GM18907 (cell line): ENCODE measurements around the gene INVS.
"Not testable (repeated sequence)": the region's sequence is repeated elsewhere in the genome, so short reads cannot be mapped to it uniquely, and the experiment has no call there.

Source experiments
- ATAC-seq: cut with Tn5 transposase; IDR thresholded peaks from one replicate; pipeline ENCODE4 v1.9.1; 2021; ENCODE audit warnings: mild to moderate bottlenecking, moderate library complexity; ENCODE audit not compliant: unreplicated experiment

Gene INVS

DNA sequence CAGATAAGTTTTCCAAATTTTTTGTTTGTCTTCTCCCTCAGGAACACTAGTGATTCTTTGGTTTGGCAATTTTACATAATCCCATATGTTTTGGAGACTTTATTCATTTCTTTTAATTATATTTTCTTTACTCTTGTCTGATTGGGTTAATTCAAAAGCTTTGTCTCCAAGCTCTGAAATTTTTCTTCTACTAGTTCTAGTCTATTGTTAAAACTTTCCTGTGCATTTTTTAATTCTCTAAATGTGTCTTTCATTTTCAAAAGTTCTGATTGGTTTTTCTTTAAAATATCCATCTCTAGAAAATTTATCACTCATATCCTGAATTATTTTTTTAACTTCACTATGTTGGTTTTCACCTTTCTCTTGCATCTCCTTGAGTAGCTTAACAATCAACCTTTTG is 92.2 kb downstream of the INVS start:
- ATAC-seq: no peak

GRCh38 chr9:100193078-100193477 is 94.0 kb downstream of the INVS start:
- ATAC-seq: no peak

DNA sequence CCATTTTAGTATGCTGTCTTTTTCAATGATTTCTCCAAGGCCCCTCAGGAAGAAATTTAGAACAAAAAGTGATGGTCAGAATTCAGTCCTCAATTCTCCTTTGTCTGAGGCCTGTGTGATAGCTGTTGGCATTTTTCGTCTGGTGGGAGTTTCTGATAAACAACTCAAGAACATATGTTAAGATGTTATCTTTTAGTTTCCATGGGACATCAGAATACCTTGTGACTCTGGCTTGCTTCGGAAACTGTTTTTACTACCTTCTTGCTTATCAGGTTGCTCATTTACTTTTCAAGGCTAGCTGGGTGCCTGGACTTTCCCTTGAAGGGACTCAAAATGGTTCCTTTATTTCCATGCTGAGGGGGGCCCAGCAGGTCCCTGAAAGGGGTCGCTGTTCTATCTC is 97.2 kb downstream of the INVS start:
- ATAC-seq: no peak

DNA sequence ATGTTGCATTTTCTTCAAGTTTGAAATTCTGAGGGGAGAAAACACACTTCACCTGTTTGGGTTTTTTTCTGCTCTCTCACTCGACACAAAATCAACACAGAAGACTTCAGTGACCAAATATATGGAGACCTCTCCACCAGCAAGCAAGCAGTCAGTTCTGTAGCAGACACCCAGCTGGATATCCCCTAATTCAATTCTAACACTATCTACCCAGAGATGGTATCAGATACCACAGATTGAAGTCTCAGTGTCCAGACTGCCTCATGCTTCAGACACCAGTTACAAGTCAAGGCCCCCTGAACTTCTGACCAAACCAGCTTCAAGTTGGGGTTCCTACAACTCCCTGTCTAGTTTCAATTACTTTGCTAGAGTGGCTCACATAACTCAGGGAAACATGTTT is 97.8 kb downstream of the INVS start:
- ATAC-seq: no peak

DNA sequence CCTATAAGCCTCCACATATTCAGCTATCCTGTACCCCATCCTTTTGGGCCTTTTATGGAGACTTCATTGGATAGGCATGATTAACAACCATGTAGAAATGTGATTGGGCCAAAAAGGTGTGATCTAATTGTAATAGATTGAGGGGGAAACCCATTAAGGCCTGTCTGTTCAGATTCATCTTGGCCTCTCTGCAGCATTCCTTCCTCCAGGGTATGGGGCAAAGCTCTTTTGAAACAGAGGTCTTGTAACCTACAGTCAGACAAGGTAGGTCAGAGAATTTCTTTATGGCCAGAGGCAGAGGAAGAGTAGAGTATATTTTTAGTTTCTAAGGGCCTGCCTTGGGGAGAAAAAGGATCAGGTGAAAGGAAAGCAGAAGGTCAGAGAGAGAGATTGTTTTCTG is 98.5 kb downstream of the INVS start:
- ATAC-seq: no peak

- ATAC-seq: no peak
Observed at GRCh38 chr9:100202806-100203205, 103.8 kb downstream of the INVS start.

DNA sequence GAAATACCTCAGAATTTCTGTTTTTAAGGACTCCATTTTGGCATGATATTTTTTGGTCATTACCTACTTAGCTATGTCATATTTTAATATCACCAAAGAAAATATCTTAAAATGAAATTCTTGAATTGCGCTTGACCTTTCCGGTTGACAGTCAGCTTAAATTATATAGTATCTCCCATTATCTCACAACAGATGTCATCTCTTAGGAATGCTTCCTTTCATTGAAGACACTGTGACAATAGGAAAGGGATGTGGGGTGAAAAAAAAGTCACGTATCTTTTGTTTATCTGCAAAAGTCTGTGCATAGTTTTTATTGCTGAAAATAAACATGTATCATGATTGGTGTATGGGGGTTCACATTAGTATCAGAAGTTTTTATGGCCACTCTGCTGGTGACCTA is 105.8 kb downstream of the INVS start:
- no peak for ATAC-seq

DNA sequence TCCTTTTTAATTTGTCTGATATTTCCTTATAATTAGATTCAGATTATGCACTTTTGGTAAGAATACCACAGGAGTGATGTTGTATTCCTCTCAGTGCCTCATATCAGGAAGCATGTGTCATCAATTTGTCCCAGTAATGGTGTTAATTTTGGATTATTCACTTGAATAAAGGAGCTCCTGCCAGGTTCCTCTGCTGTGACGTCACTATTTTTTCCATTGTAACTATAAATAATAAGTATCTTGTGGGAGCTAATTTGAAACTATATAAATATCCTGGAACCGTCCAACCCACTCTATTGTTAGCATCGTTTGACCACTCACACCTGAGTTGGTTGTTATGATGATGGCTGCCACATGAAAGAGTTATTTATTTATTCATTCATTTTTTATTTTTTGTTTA is 107.9 kb downstream of the INVS start:
- no peak for ATAC-seq

GRCh38 chr9:100208673-100209072 is 109.6 kb downstream of the INVS start:
- no peak for ATAC-seq

DNA sequence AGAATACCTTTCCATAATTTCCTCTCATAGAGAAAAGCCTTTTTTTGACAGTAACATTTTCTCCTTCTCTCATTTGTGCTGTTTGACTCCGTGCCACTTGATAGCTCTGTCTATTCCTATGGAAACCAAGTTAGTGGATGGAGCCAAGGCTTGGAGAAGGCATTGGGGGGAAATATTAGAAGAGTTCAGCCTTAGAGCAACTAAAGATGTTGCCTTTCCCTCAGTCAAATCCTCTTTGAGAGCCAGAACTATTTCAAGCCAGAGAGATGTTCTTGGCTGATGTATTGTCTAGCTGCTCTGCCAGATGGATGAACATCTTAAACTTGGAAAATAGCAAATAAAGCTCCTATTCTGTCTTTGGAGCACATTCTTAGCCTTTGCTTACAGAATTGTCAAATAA is 112.4 kb downstream of the INVS start:
- no peak for ATAC-seq

DNA sequence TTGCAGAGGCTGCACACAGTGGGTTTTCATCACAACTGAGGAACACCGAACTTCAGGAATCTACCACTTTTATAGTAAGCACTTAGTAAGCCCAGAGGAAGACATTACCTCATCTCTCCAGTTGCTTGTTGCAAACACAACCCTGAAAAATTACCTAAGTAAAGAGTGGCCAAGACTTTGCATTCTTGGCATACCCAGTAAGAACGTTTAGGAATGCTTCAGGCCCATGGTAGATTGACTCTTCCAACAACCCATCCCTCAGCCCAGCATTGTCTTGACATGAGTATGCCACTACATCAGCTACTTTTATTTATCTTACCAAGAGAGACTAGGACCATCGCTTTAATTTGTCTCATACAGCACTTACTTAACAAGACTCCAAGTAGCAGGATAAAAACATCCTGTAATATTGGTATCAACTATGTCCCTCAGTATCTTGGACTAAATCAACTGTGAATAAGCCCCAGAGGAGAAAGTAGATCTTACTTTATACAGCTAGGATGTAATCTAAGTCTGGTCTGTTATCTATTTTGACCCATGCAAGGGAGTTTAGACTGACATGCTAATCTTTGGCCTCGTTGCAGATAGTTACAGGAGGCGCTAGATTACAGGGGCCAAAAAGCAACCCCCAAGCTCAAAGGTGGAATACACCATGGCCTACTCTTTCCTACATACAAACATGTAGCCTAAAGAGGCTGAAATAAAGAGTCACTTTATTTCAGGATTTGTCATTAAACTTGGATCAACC is 114.9 kb downstream of the INVS start:
- no peak for ATAC-seq

- peak; percentile 67 for ATAC-seq
Observed at GRCh38 chr9:100216178-100216787, 117.2 kb downstream of the INVS start.

GRCh38 chr9:100217536-100217935 is 118.5 kb downstream of the INVS start:
- ATAC-seq: no peak

- peak; percentile 64 for ATAC-seq
Observed at GRCh38 chr9:100219347-100219746, 120.3 kb downstream of the INVS start.

DNA sequence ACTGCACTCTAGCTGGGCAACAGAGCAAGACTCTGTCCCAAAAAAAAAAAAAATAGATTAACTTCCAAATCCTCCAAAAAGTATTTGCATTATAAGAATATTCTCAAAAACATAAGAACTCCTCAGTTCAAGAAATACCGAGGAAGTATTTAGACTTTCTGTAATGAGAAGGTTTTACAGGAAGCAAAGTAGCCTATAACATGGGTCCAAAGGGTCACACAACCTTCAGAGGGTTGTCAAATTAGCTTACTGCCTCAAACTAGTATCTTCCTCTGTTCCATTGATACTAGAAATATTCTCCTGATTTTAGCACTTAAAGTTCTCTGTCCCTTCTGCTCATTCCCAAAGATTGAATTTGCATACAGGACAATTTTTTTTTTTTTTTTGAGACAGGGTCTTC is 121.9 kb downstream of the INVS start:
- no peak for ATAC-seq

DNA sequence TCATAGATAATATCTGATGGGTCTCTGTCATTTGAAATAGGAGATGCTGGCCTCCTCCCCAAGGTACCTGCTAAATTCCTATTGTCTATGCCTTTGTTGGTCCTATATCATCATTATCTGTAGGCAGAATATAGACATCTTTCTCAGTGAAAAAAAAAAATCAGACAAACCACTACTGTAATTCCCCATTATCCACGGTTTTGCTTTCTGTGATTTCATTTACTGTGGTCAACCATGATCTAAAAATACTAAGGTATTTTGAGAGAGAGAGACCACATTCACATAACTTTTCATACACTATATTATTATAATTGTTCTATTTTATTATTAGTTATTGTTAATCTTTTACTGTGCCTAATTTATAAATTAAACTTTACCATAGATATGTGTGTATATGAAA is 122.5 kb downstream of the INVS start:
- no peak for ATAC-seq

GRCh38 chr9:100222674-100223073 is 123.6 kb downstream of the INVS start:
- ATAC-seq: no peak

- no peak for ATAC-seq
Observed at GRCh38 chr9:100227636-100228035, 128.6 kb downstream of the INVS start.

GRCh38 chr9:100228352-100228869 is 129.4 kb downstream of the INVS start:
- no peak for ATAC-seq

- ATAC-seq: no peak
Observed at GRCh38 chr9:100229136-100229535, 130.1 kb downstream of the INVS start.

DNA sequence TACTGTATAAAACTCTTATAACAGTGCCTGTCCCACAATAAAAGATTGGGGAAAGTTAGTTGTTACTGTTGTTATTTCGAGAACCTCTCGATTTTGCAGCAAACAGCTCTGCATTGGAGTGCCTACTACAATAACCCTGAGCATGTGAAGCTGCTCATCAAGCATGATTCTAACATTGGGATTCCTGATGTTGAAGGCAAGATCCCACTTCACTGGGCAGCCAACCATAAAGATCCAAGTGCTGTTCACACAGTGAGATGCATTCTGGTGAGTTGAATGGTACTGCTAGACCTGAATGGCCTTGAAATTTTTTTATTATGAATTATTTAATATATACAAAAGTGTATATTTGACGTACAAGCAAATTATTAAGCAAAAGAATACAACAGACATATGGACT is 130.5 kb downstream of the INVS start:
- no peak for ATAC-seq

DNA sequence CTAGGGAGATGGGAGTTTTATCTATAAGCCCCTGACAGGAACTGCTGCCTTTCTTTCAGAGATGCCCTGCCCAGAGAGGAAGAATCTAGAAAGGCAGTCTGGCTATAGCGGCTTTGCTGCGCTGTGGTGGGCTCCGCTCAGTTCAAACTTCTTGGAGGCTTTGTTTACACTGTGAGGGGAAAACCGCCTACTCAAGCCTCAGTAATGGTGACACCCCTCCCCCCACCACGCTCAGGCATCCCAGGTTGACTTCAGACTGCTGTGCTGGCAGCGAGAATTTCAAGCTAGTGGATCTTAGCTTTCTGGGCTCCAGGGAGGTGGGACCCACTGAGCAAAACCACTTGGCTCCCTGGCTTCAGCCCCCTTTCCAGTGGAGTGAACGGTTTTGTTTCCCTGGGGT is 137.9 kb downstream of the INVS start:
- ATAC-seq: not testable (repeated sequence)

DNA sequence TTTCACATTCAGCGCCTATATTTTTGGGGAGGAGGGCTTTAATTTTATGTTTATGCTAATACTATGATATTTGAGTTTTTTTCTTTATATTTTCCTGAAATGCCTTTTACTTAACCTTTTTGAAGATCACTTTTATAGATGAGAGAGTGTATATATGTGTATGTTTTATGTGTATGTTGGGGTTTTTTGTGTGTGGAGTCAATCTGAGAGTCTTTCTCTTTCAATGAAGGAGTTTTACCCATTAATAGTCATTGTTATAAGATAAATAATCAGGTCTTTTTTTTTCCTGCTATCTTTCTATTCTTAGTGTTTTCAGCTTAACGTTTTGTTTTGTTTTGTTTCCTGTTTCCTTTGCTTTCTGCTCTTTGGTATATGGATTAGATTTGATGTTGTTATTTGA is 141.5 kb downstream of the INVS start:
- no peak for ATAC-seq
